ENCODE measurements around the gene ITPRID1. TPM values are rescaled to one million over a fixed set of nuclear protein-coding genes. Genes with fewer than 3 reads are reported as not detected.

Gene ITPRID1
- total RNA-seq, 1 experiment from 2014 or later = 0.21 TPM

- DNase-seq (ENCODE audit: low spot score) = no peak
- intact Hi-C loops (cut with micrococcal nuclease; ENCODE audit: unreplicated experiment) = no loop called here
- CTCF ChIA-PET = no interaction called here
- Histone ChIP-seq H3K27ac (ENCODE audit: low read depth, low read length, poor library complexity, severe bottlenecking) (no peak overlapping the region), H3K9me3 (ENCODE audit: low read depth, low read length, poor library complexity, severe bottlenecking) (no peaks in the 10 kb centered on the region), H3K4me3 (ENCODE audit: low read depth, low read length, poor library complexity, severe bottlenecking) (no peak overlapping the region), H3K36me3 (ENCODE audit: insufficient read depth, low read length, poor library complexity, severe bottlenecking) (no peaks in the 10 kb centered on the region), H3K27me3 (replicated peaks; ENCODE audit: insufficient read depth, low read depth, low read length, poor library complexity) (no peaks in the 10 kb centered on the region), H3K4me1 (ENCODE audit: insufficient read depth, low read length, poor library complexity, severe bottlenecking) (no peaks in the 10 kb centered on the region)
- POLR2A ChIA-PET (ENCODE audit: low non-redundant PET) = no interaction called here
- no TSS peak for BruUV-seq (replicated peaks)
- TF ChIP-seq CTCF (conservative IDR thresholded peaks at IDR 0.05; ENCODE audit: low read depth, low read length) = no peak
- TF ChIP-seq EZH2 (IDR thresholded peaks at IDR 0.05; ENCODE audit: borderline replicate concordance, low read depth, low read length, poor library complexity, severe bottlenecking) = no peak
These were observed 31.7 kb downstream of the ITPRID1 start for GRCh38 chr7:31545549-31545948.

GRCh38 chr7:31549611-31550010 lies 35.7 kb downstream of the ITPRID1 start:
- Histone ChIP-seq H3K27me3 (replicated peaks; ENCODE audit: insufficient read depth, low read depth, low read length, poor library complexity) (no peaks in the 10 kb centered on the region), H3K4me3 (ENCODE audit: low read depth, low read length, poor library complexity, severe bottlenecking) (no peak overlapping the region), H3K27ac (ENCODE audit: low read depth, low read length, poor library complexity, severe bottlenecking) (no peak overlapping the region), H3K36me3 (ENCODE audit: insufficient read depth, low read length, poor library complexity, severe bottlenecking) (no peaks in the 10 kb centered on the region), H3K9me3 (ENCODE audit: low read depth, low read length, poor library complexity, severe bottlenecking) (no peaks in the 10 kb centered on the region), H3K4me1 (ENCODE audit: insufficient read depth, low read length, poor library complexity, severe bottlenecking) (no peaks in the 10 kb centered on the region)
- no TSS peak for BruUV-seq (replicated peaks)
- ChIA-PET POLR2A (ENCODE audit: low non-redundant PET) (no interaction called here), CTCF (interaction anchor here (0.6 kb wide), 1 partner anchor 425 kb away, joined by 5 read pairs; no protein-coding TSS in a partner anchor)
- TF ChIP-seq CTCF (conservative IDR thresholded peaks at IDR 0.05; ENCODE audit: low read depth, low read length) = no peak
- TF ChIP-seq EZH2 (IDR thresholded peaks at IDR 0.05; ENCODE audit: borderline replicate concordance, low read depth, low read length, poor library complexity, severe bottlenecking) = no peak
- DNase-seq (ENCODE audit: low spot score) = no peak
- intact Hi-C loops (cut with micrococcal nuclease; ENCODE audit: unreplicated experiment) = no loop called here

- H3K4me1 ChIP-seq (ENCODE audit: insufficient read depth, low read length, poor library complexity, severe bottlenecking) = no peaks in the 10 kb centered on the region
- H3K27me3 ChIP-seq (replicated peaks; ENCODE audit: insufficient read depth, low read depth, low read length, poor library complexity) = no peaks in the 10 kb centered on the region
- no peak overlapping the region for H3K4me3 ChIP-seq (ENCODE audit: low read depth, low read length, poor library complexity, severe bottlenecking)
- BruUV-seq (replicated peaks) = no TSS peak
- POLR2A ChIA-PET (ENCODE audit: low non-redundant PET) = no interaction called here
- no peak overlapping the region for H3K27ac ChIP-seq (ENCODE audit: low read depth, low read length, poor library complexity, severe bottlenecking)
- intact Hi-C loops (cut with micrococcal nuclease; ENCODE audit: unreplicated experiment) = no loop called here
- no peak for TF ChIP-seq EZH2 (IDR thresholded peaks at IDR 0.05; ENCODE audit: borderline replicate concordance, low read depth, low read length, poor library complexity, severe bottlenecking)
- no peaks in the 10 kb centered on the region for H3K36me3 ChIP-seq (ENCODE audit: insufficient read depth, low read length, poor library complexity, severe bottlenecking)
- CTCF ChIA-PET = no interaction called here
- DNase-seq (ENCODE audit: low spot score) = no peak
- H3K9me3 ChIP-seq (ENCODE audit: low read depth, low read length, poor library complexity, severe bottlenecking) = no peaks in the 10 kb centered on the region
These were observed 36.5 kb downstream of the ITPRID1 start for GRCh38 chr7:31550432-31550831.

GRCh38 chr7:31553661-31554081 lies 39.8 kb downstream of the ITPRID1 start:
- ChIA-PET POLR2A (ENCODE audit: low non-redundant PET) (no interaction called here), CTCF (no interaction called here)
- Histone ChIP-seq H3K27me3 (replicated peaks; ENCODE audit: insufficient read depth, low read depth, low read length, poor library complexity) (no peaks in the 10 kb centered on the region), H3K4me3 (ENCODE audit: low read depth, low read length, poor library complexity, severe bottlenecking) (no peak overlapping the region), H3K36me3 (ENCODE audit: insufficient read depth, low read length, poor library complexity, severe bottlenecking) (no peaks in the 10 kb centered on the region), H3K27ac (ENCODE audit: low read depth, low read length, poor library complexity, severe bottlenecking) (no peak overlapping the region), H3K4me1 (ENCODE audit: insufficient read depth, low read length, poor library complexity, severe bottlenecking) (no peaks in the 10 kb centered on the region), H3K9me3 (ENCODE audit: low read depth, low read length, poor library complexity, severe bottlenecking) (no peaks in the 10 kb centered on the region)
- intact Hi-C loops (cut with micrococcal nuclease; ENCODE audit: unreplicated experiment) = no loop called here
- BruUV-seq (replicated peaks) = no TSS peak
- DNase-seq (ENCODE audit: low spot score) = no peak
- no peak for TF ChIP-seq EZH2 (IDR thresholded peaks at IDR 0.05; ENCODE audit: borderline replicate concordance, low read depth, low read length, poor library complexity, severe bottlenecking)
- no peak for TF ChIP-seq CTCF (conservative IDR thresholded peaks at IDR 0.05; ENCODE audit: low read depth, low read length)

Data from A673 (cell line).